Kidney (tissue), 14 donors: ENCODE results near the gene PSIP1. TPM values are rescaled to one million over a fixed set of nuclear protein-coding genes. Genes with fewer than 3 reads are reported as not detected.

Experiments
- DNase-seq, 5 donors: peaks; one replicate each; pipeline ENCODE4 v3.0.0-alpha.2; 2013 to 2020
- FAIRE-seq: peaks from 2 replicates; lab custom pipeline; 2012; peaks lifted over from hg19 to GRCh38; lab: Jason Lieb, UNC
- H3K27ac ChIP-seq, 2 donors: one replicate each; pipeline ENCODE4 v1.7.0; 2013; ENCODE audit warnings: low read depth in 2 of 2, low read length in 2 of 2, inconsistent platforms in 1 of 2
- H3K27me3 ChIP-seq: one replicate; pipeline ENCODE4 v1.7.1; 2013; ENCODE audit warnings: low read length, inconsistent platforms; ENCODE audit not compliant: control insufficient read depth, insufficient read depth
- H3K36me3 ChIP-seq, 3 donors: one replicate each; pipeline versions ENCODE4 v1.7.0 to v1.7.1; 2013; ENCODE audit warnings: low read length in 3 of 3, control low read depth in 1 of 3, inconsistent platforms in 1 of 3; ENCODE audit not compliant: insufficient read depth in 3 of 3, control insufficient read depth in 2 of 3
- H3K4me1 ChIP-seq, 3 donors: one replicate each; pipeline versions ENCODE4 v1.7.0 to v1.7.1; 2013; ENCODE audit warnings: low read length in 3 of 3, inconsistent platforms in 1 of 3, low read depth in 1 of 3; ENCODE audit not compliant: control insufficient read depth in 2 of 3, insufficient read depth in 2 of 3
- H3K4me3 ChIP-seq, 3 donors: one replicate each; pipeline versions ENCODE4 v1.7.0 to v1.8.1; 2013; ENCODE audit warnings: low read length in 3 of 3, control low read depth in 1 of 3, inconsistent platforms in 1 of 3
- H3K9ac ChIP-seq, 3 donors: one replicate each; pipeline versions ENCODE4 v1.7.0 to v1.7.1; 2013; ENCODE audit warnings: low read length in 3 of 3, control low read depth in 1 of 3, inconsistent platforms in 1 of 3
- H3K9me3 ChIP-seq, 3 donors: one replicate each; pipeline versions ENCODE4 v1.7.0 to v1.7.1; 2013; ENCODE audit warnings: low read length in 3 of 3, control low read depth in 1 of 3, inconsistent platforms in 1 of 3; ENCODE audit not compliant: control insufficient read depth in 2 of 3, insufficient read depth in 1 of 3
- intact Hi-C: fragments of 100-400 bp; cut with DNase I; formaldehyde crosslinking; loops from one replicate; pipeline ENCODE4 v1.11.1; 2022
- polyA plus RNA-seq: library from polyadenylated mRNA; stranded (reverse); fragments of 350-450 nt; fragmentation: Illumina TruSeq; extraction: RNeasy Lipid Tissue Mini Kit (QIAGEN cat#74804); gene quantifications from one replicate; pipeline ENCODE4 v1.2.3, GENCODE V29; 2014; ENCODE audit warnings: low read depth, low replicate concordance; ENCODE audit not compliant: insufficient read depth
- total RNA-seq: library from RNA; stranded (reverse); fragmentation: NEBNext Ultra II Directional; extraction: Animal tissue kit (Norgen Biotek cat#: 25700); gene quantifications from one replicate; pipeline ENCODE4 v1.2.1, GENCODE V29; 2021
- TF ChIP-seq, protein P1 (sequence below): IDR thresholded peaks from 3 replicates; pipeline ENCODE4 v1.5.1; 2012; ENCODE audit warnings: mild to moderate bottlenecking, moderate library complexity, borderline replicate concordance; ENCODE audit not compliant: insufficient read depth; ENCODE audit errors: extremely low read depth
- donor health status: control.
- donor health status: control.
- donor health status: control.
- donor health status: control.
- donor health status: control.
- donor health status: DM: yes; HTN: yes; CAD: no.
- donor health status: Normal renal cell carcinoma (clear cell type).

Gene PSIP1
- total and polyA plus RNA-seq, 2 donors from 2014 or later = 31.1 to 43.9 TPM

DNA sequence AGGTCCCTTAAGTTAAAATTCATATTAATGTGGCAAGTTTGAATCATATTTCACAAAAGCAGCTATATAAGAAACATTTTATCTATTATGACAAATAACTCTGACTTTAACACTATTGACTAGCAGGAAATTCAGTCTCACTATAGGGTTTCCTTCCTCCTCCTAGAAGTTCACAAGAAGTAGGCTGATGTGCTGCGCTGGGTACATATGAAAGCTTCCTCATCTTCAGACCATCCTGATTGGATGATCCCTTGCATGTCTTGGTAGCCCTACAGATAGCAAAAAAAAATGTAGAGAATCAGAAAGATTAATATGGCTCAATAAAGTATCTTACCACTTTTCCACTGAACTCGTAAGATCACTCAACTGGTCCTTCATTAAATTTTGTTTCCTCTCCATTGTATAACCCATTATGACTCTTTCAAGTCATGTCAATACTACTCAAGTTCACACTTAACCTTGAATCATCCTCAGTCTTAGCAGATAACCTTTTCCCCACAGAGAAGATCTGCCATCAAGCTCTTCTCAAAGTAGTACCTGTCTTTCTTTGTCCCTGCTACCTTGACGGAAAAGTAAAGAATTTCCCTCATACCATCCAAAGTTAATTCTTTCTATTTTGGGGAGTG, 11.5 kb upstream of the PSIP1 start:
- no peaks in the 10 kb centered on the region for H3K27me3 ChIP-seq
- H3K4me1 ChIP-seq = no peaks in the 10 kb centered on the region
- TF ChIP-seq, protein P1, sequence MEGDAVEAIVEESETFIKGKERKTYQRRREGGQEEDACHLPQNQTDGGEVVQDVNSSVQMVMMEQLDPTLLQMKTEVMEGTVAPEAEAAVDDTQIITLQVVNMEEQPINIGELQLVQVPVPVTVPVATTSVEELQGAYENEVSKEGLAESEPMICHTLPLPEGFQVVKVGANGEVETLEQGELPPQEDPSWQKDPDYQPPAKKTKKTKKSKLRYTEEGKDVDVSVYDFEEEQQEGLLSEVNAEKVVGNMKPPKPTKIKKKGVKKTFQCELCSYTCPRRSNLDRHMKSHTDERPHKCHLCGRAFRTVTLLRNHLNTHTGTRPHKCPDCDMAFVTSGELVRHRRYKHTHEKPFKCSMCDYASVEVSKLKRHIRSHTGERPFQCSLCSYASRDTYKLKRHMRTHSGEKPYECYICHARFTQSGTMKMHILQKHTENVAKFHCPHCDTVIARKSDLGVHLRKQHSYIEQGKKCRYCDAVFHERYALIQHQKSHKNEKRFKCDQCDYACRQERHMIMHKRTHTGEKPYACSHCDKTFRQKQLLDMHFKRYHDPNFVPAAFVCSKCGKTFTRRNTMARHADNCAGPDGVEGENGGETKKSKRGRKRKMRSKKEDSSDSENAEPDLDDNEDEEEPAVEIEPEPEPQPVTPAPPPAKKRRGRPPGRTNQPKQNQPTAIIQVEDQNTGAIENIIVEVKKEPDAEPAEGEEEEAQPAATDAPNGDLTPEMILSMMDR = no peak
- intact Hi-C loops = no loop called here
- no peak for DNase-seq
- FAIRE-seq = no peak
- no peak overlapping the region for H3K27ac ChIP-seq
- H3K9ac ChIP-seq = no peak overlapping the region
- H3K9me3 ChIP-seq = no peaks in the 10 kb centered on the region
- no peak overlapping the region for H3K4me3 ChIP-seq
- H3K36me3 ChIP-seq = no peaks in the 10 kb centered on the region

DNA sequence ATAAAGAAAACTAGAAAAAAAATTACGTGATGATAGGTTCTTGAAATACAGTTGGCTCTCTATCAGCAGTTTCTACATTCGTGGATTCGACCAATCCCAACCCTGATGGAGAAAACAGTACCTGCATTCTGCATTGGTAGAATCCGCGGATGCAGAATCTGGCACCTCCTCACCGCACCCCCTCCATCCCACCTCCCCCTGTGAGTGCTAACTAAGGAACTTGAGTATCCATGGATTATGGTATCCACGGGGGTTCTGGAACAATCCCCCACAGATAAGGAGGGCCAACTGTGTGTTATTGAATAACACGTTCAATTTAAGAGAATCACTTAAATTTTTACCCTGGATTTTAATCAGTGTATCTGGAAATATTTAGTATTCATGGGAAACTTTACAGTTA, 10.5 kb upstream of the PSIP1 start:
- TF ChIP-seq, protein P1 = no peak
- no peaks in the 10 kb centered on the region for H3K27me3 ChIP-seq
- no peaks in the 10 kb centered on the region for H3K4me1 ChIP-seq
- no peak for DNase-seq
- H3K36me3 ChIP-seq = no peaks in the 10 kb centered on the region
- intact Hi-C loops = no loop called here
- H3K27ac ChIP-seq = no peak overlapping the region
- no peak overlapping the region for H3K9ac ChIP-seq
- no peaks in the 10 kb centered on the region for H3K9me3 ChIP-seq
- no peak overlapping the region for H3K4me3 ChIP-seq
- no peak for FAIRE-seq

DNA sequence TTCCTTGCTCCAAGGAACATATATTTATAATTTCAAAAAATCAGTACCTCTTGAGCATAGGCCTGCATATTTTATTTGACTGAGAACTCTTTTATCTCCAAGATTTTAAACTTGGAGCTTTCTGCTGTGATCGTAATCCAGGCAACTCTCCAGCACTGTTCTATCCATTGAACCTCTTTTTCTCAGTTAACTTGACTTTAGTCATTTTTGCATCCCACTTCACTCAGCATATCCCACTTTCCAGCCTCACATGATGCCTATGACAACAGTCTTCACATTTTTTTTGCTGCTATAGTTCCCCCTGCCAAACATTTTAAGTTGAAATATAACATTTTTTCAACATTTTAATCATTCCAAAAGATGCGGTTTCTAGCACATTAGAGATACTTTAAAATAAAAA, 9.1 kb upstream of the PSIP1 start:
- intact Hi-C loops = no loop called here
- DNase-seq (no peak), FAIRE-seq (no peak)
- TF ChIP-seq, protein P1 = no peak
- Histone ChIP-seq H3K9me3 (no peaks in the 10 kb centered on the region), H3K27me3 (no peaks in the 10 kb centered on the region), H3K4me1 (no peaks in the 10 kb centered on the region), H3K27ac (no peak overlapping the region), H3K4me3 (no peak overlapping the region), H3K36me3 (no peaks in the 10 kb centered on the region), H3K9ac (no peak overlapping the region)

DNA sequence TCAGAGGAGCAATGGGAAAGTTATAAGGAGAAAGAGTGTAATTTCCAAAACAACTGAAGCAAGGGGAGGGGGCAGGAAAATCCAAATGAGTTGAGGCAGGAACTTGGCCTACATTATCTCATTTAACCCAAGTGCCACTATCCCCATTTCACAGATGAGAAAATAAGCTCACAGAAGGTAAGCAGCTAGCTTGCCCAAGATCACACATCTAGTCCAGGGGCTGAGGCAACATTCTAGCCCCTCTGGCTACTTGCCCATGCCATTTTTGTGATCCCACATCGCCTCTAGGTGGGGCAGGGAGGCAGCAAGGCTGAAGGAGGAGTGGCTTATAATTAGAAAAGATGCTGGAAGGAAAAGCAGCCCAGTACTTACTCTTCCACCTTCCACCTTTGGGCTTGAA, 2.6 kb upstream of the PSIP1 start:
- FAIRE-seq = no peak
- DNase-seq = no peak
- Histone ChIP-seq H3K9me3 (no peaks in the 10 kb centered on the region), H3K4me3 (no peak overlapping the region), H3K27ac (no peak overlapping the region), H3K36me3 (no peaks in the 10 kb centered on the region), H3K27me3 (no peaks in the 10 kb centered on the region), H3K9ac (no peak overlapping the region), H3K4me1 (peaks cover 0 to 3% (median 0%) of the 10 kb centered on the region in 3 donors)
- TF ChIP-seq, protein P1 = no peak
- intact Hi-C loops = no loop called here
